Measurements from ENCODE around the gene ZMAT5. TPM values are rescaled to one million over a fixed set of nuclear protein-coding genes. Genes with fewer than 3 reads are reported as not detected.

The ZMAT5 gene
- total and polyA plus RNA-seq, 8 donors = 8.3 to 20.7 (median 11.3) TPM

DNA sequence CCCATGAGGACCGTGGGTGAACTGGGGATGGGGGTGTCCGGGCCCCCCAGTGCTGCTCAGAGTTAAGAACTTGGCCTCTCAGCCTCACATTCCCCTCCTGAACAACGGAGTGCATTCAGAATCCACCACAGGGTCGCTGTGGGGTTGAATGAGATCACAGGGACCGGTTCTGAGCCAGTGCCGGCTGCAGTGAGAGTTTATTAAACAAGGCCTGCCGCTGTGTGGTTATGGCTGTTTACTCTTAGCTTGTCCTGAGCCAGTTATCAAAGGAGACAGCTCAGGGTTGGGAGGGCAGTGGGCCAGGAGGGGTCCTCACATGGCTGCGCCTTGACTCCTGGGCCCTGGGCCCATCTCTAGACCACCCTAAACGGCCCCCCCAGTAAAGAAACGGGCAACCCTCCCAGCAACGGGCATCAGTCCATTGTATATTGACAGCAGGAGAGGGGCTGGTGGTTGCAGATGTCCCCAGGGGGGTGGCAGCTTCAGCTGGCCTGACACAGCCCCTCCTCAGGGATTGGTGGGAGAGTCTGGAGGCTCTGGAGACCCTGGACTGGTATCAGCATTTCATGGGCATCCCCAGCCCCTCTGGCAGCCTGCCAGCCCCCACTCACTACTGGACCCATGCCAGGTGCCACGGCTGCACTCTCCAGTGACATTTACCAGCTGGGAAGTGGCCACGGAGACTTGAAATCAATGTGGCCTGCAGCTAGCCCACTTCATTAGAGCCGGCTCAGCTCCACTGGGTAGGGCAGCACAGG, 62.1 kb downstream of the ZMAT5 start:
- no peak for TF ChIP-seq CTCF (IDR thresholded peaks at IDR 0.05)
- H3K27me3 ChIP-seq = no peaks in the 10 kb centered on the region
- peak in 3 of 6 donors; percentile 50 to 70 (median 62) for DNase-seq
- H3K27ac ChIP-seq = peak overlapping the region in 3 of 4 donors; percentile 2 to 23 (median 16)
- no peak for FAIRE-seq
- H3K4me1 ChIP-seq = peaks cover 7 to 20% (median 7%) of the 10 kb centered on the region in 3 donors
- H3K4me3 ChIP-seq = no peak overlapping the region
- WGBS, 2 donors = 15 to 18% methylated on average over 14 of the region's 14 CpGs
- no peaks in the 10 kb centered on the region for H3K36me3 ChIP-seq
- H3K9me3 ChIP-seq = no peaks in the 10 kb centered on the region
- intact Hi-C loops (cut with DNase I) = no loop called here
- peak; percentile 38 to 69 (median 48) for ATAC-seq

DNA sequence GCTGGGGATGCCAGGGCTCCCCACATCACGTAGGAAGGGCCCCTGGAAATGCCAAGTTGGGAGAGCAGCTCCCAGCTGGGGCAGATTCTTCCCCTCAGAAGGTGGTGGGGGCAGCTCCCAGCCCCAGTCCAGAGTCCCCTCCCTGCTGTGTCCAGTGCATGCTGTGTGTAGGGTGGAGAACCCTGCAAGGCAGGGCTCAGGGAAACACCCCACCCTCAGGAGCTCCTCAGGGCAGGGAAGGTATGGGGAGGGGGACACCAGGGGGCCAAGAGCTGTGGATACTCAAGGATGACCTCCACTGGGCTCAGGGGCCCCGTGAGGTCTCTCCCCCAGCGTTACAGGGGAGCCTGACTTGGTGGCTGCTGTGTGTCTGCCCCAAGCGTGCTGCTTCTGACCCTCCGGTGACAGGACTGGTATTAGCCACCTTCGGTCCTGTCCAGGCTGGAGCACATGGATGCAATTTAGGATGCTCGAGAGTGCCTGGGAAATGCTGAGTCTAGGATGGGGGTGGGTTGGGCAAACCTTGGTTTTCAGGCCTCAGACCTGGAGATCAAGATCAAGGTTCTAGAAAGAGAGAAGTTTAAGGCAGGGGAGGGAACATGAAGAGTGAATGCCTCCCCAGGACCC, 63.1 kb downstream of the ZMAT5 start:
- 69 to 75% methylated on average over 7 of the region's 7 CpGs for WGBS, 2 donors
- intact Hi-C loops (cut with DNase I) = no loop called here
- FAIRE-seq (no peak), DNase-seq (peak in 1 of 6 donors; percentile 45), ATAC-seq (no peak)
- Histone ChIP-seq H3K4me1 (peaks cover 7 to 20% (median 7%) of the 10 kb centered on the region in 3 donors), H3K27ac (no peak overlapping the region), H3K36me3 (no peaks in the 10 kb centered on the region), H3K27me3 (no peaks in the 10 kb centered on the region), H3K9me3 (no peaks in the 10 kb centered on the region), H3K4me3 (no peak overlapping the region)
- no peak for TF ChIP-seq CTCF (IDR thresholded peaks at IDR 0.05)

DNA sequence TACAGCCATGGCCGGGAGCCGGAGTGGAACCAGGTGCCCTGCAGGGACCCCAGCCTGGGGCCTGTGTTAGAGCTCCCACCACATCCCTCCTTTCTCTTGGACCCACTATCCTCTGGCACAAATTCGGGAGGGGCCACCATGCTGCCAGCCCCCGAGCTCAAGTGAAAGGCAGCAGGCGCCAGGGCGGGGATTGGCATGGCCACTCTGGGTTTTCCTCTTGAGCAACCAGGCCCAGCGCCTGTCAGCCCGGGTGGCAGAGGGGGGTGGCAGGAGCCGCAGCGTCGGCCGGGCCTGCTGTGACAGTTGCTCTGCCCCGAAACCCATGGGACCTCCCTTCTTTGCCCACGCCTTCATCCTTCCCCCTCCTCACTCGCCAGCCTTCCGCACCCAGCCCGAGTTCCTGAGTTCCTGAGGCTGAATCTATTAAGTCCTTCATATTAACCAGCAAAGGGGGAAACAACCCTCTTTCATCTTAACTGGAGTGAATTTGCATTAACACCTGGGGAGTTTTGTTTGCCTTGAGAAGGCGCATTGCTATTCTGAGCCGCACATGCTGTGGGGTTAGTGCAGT, 63.8 kb downstream of the ZMAT5 start:
- no peak for TF ChIP-seq CTCF (IDR thresholded peaks at IDR 0.05)
- Histone ChIP-seq H3K4me1 (peaks cover 7 to 20% (median 7%) of the 10 kb centered on the region in 3 donors), H3K9me3 (no peaks in the 10 kb centered on the region), H3K4me3 (no peak overlapping the region), H3K36me3 (no peaks in the 10 kb centered on the region), H3K27me3 (no peaks in the 10 kb centered on the region), H3K27ac (peak overlapping the region in 2 of 4 donors; percentile 7 to 44)
- intact Hi-C loops (cut with DNase I) = no loop called here
- WGBS, 2 donors = 62 to 76% methylated on average over 19 of the region's 19 CpGs
- FAIRE-seq (no peak), ATAC-seq (peak in 2 of 4 donors; percentile 15 to 19), DNase-seq (peak in 1 of 6 donors; percentile 64)

DNA sequence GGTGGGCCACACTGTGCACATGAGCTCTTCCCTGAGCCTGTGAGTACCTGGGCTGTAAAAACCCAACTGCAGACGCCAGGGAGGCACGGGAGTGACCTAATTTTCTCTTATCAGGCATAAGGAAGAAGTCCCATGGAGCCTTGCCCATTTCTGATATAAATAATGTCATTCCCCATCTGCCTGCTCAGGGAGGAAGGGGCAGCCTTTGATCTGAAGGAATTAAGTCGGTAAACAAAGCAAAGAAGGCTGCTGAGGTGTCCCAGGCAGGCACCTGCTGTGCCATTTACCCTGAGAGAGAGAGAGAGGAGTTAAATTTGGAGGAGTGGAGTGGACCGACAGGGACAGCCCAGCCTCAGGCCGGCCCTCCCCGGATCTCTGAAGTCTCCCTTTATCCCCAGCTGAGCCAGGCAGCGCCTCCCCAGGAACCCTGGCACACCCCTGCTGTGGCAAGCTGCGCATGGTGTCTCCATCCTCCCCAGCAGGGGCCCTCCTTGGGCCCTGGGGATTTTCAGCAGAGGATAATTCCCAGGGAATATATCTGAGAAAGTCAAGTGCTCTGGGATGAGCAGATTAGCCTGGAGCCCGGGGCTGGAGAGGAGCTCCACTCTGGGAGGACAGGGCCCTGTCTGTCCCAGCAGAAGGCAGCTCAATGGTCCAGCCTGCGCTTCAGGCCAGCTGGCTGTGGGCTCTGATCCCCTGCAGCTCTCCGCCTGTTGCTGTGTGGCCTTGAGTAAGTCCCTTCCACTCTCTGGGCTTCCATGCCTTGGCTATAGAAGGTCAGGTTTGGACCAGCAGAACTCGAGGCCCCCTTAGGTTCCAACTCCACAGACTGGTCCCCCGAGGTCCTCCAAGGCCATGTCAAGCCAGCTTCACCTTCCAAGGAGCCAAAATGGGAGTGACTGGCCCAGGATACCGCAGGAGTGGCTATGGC, 64.5 kb downstream of the ZMAT5 start:
- DNase-seq = peak in 1 of 6 donors; percentile 66
- no peak overlapping the region for H3K4me3 ChIP-seq
- TF ChIP-seq CTCF (IDR thresholded peaks at IDR 0.05) = no peak
- peak overlapping the region in 3 of 4 donors; percentile 7 to 44 (median 13) for H3K27ac ChIP-seq
- FAIRE-seq = no peak
- peak; percentile 30 to 38 (median 32) for ATAC-seq
- H3K27me3 ChIP-seq = no peaks in the 10 kb centered on the region
- peaks cover 7 to 20% (median 7%) of the 10 kb centered on the region in 3 donors for H3K4me1 ChIP-seq
- 33 to 38% methylated on average over 14 of the region's 14 CpGs for WGBS, 2 donors
- intact Hi-C loops (cut with DNase I) = no loop called here
- no peaks in the 10 kb centered on the region for H3K36me3 ChIP-seq
- no peaks in the 10 kb centered on the region for H3K9me3 ChIP-seq
